ENCODE results near the gene ECE1.

Gene ECE1

DNA sequence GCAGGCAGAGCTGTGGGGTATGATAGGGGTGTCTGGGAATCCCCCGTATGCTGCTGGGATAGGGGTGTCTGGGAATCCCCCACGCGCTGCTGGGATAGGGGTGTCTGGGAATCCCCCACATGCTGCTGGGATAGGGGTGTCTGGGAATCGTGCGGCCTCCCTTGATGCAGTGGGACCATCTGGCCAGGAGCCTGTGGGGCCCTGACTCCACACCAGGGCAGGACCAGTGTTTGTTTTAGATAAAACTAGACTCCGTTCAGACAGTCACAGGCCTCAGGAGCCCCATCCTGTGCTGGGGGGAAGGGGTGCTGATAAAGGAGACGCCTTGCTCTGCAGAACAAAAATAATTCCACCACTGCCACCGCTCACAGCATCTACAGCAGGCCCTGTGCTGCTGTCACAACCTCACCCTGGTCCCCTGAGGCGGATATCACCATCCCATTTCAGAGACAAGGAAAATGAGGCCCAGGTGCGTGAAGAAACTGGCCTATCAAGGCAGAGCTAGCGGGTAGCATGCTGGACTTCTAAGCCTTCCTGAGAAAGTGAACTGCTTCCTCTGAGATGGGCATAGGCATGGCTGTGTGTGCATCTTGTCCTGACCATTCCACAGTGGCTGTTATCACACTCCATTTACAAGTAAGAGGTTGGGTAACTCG, 24.0 kb downstream of the ECE1 start:
- DNase-seq = no peak

DNA sequence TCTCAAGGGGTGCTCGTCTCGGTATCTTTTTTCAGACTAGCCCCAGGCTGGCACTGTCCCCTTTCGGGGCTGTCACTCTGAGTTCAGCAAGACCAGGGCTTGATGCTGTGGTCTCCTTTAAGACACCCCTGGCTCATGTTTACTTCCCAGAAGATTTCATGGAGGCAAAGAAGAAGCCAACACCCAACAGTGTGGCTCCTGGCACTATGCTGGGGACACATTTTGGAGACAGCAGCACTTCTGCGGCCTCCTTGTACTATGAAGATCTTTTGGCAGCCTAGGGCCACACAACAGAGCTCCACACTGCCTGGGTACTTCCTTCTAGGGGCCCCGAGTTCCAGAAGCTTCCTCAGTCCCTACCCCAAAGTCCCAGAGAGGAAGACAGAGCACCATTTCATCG, 24.6 kb downstream of the ECE1 start:
- DNase-seq = no peak

DNA sequence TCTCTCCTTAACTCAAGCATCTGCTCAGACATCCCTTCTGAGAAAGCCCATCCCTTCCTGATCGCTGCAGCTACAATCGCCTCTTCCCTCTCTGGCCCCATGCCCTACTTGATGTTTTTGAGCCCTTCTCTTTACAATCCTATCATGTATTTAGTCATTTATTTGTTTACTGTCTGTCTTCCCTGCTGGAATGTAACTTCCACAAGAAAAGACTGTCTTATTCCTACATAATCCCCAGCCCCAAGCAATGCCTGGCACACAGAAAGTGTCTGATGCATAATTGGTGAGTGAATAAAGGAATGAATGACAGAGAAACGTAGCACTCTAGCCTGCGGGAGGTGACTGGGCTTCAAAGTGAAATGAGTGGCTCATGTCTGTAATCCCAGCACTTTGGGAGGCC, 25.4 kb downstream of the ECE1 start:
- no peak for DNase-seq

DNA sequence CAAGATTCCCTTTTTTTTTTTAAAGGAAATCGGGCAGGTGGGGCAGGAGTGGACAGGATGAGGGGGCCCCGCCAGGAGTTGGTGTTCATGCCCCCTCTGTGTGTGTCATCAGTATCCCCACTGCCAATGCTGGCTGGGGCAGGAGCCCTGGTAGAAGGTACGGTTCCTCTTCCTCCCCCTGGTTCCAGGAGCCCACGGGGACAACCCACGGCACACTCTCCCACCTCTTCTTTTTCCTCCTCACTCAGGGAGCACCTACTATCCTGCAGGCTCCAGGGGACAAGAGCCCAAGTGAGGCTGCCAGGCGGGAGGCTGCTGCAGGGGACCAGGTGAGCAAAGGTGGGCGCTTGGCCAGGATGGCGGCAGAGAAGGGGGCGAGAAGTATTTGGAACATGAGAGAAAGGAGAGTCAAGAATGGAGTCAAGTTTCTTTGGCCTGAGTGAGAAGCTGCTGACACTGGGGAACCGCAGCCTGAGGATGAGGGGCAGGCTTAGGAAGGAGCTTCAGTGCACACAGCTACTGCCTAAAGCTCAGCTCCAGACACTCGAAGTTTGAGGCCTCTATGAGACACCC, 26.5 kb downstream of the ECE1 start:
- no peak for DNase-seq

DNA sequence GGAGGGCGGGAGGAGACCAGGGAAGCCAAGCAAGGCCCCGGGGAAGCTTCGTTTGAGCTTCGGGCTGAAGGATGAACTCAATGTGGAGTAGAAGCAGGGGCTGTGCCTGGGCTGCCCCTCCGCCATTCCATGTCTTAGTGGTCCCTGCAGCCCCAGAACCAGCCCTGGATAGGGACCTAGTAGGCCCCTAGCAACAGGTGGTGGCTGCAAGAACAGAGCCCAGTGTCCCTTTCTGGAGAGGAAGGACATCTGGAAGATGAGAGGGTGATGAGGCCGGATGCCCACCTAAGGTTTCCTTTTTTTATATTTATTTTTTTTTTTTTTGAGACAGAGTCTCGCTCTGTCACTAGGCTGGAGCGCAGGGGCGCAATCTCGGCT, 27.2 kb downstream of the ECE1 start:
- DNase-seq = no peak

DNA sequence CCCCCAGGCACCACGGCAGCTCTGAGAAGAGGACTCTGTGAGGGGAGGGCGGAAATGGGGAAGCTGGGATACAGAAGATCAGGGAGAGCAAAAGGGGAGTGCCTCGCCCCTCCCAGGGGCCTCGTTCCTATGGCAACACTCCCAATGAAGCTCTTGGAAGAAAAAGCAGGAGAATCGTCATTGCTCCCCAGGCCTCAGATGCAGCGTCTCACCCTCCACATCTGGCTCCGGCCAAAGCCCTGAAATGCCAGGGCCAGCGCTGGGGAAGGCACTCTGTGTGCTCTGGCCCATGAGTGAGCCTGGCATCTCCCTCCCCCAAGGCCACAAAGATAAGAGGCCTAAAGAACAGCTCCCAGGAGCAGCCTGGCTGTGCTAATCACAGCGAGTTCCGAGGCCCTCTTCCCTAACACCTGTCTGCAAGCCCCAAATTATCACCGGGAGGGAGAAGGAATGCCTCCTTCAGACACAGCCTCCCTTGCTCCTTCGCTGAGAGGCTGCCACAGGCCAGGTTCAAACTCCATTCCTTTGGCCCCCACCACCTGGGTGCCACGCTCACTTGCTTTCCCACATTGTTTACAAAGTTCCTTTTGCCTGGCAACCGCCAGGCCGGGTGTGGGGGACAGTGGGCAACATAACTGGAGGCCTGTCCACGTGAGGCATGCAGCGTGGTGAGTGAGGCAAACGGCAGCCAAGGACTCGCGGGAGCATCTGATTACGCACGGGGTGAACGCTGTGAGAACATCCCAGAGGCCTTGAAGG, 27.8 kb downstream of the ECE1 start:
- peak in 1 of 2 donors; percentile 28 for DNase-seq

DNA sequence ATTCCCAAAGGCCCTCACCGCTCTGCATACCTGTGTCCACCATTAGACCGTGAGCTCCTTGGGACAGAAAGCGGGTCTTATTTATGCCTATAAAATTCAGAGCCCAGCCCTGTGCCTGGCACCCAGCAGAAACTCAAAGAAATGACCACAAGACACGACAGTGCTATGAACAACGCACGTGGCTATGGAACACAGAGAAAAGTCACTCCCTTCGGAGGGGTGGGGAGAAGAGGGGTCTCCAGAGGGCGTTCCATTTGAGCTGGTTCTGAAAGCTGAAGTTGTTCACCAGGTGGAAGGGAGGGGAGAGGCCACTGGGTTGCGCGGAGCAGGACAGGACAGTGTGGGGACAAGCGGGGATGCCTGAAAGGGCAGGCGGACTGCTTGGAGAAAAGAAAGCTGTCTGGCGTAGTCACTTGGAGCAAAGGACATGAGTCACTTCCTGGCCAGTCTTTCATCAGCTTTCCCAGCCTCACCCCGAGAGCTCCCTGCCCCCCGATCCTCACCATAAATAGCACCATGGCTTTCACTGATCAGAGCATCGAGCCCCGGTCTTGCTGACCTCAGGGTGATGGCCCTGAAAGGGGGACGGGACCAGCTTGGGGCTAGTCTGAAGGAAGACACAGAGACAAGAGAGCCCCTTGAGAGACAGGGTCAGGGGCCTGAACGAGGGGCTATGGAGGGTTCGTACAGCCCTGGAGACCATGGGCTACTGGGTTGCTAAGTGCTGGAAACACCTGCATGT, 28.5 kb downstream of the ECE1 start:
- DNase-seq = peak; percentile 66 to 78

DNA sequence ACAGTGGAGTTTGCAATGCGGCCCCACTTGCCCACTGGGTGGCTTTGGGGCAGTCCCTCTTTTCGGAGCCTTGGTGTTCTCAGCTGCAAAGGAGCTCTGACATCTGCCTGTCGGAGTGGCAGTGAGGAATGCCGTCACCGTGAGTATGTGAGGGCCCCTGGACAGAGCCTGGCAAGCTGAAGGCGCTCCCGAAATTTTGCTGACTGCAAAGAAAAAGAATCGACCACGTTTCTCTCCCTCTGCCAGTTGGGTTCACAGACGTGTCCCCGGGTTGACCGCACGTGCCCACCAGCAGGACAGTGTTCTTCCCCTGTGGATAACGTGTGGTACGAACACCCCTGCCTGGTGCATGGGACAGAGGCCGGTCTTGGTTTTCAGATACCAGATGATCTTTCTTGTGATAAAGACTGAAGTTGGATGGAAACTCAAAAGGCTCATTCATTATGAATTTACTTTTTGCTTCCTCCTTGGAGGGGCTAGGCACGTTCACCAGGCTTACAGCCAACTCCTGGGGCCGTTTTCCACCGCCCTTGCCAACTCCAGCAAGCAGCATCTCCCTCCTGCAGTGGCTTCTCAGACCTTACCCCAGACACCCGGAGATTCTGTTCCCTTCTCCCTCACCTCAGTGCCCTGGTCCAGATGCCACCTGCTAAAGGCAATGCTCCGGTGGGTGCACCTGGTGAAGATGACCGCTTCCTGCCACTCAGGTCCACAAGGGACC, 29.7 kb downstream of the ECE1 start:
- no peak for DNase-seq

DNA sequence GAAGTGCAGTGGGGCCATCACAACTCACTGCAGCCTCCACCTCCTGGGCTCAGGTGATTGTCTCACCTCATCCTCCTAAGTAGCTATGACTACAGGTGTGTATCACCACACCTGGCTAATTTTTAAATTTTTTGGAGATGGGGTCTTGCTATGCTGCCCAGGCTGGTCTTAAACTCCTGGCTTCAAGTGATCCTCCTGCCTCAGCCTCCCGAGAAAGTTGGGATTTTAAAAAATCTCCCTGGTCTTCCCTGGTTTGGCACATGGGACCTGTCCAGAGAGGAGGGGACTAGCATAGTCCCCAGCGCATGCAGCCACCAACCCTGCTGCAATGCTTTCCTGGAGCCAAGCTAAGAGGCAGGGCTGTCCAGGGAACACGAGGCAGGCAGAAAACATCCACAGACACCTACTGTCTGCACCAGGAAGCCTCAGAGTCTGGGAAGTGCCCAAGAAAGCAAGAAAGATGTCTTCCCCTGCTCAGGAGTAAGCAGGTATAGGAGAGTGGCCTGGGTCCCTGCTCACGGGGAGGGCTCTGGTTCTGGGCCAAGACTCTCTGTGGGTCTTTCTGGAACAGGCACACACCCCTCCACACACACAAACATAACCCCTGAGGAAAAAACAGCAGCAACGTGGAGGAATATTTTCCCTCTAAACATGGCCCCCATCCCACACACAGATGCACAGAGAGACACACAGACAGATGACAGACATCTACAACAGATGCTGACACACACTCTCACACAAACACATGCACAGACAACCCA, 30.8 kb downstream of the ECE1 start:
- no peak for DNase-seq

DNA sequence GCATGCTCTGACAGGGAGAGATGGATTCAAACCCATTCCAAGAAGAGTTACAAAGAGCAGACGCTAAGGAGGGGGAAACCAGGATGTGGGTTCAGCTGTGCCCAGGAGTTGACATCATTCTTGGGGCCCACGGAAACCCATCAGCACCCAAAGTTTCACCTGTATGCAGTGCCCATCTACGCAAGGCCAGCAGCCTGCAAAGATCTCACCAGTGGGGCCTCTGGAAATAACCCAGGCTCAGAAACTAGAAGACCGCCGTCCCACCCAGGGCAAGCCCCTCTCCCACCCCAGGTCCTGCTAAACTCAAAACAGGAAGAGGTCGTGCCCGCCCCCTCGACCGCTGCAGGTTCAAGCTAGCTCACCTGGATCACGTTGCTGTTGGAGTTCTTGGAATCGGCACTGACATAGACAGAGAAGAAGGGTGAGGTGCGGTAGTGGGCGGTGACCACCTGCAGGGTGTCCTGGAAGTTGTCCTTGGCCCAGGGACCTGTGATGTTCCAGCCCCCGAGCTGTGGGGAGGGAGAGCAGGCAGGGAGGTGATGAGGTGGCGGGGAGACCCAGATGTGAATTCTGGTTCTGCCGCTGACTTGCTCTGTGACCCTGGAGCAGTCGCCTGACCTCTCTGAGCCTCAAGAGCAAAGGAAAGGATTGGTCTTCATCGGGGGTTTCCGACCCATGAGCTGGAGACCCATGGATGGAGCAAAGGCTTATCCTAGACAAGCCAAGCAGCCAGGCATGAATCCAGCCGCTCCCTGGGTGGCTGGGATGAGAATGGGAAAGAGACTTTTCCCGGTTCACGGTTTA, 31.7 kb downstream of the ECE1 start:
- no peak for DNase-seq

DNA sequence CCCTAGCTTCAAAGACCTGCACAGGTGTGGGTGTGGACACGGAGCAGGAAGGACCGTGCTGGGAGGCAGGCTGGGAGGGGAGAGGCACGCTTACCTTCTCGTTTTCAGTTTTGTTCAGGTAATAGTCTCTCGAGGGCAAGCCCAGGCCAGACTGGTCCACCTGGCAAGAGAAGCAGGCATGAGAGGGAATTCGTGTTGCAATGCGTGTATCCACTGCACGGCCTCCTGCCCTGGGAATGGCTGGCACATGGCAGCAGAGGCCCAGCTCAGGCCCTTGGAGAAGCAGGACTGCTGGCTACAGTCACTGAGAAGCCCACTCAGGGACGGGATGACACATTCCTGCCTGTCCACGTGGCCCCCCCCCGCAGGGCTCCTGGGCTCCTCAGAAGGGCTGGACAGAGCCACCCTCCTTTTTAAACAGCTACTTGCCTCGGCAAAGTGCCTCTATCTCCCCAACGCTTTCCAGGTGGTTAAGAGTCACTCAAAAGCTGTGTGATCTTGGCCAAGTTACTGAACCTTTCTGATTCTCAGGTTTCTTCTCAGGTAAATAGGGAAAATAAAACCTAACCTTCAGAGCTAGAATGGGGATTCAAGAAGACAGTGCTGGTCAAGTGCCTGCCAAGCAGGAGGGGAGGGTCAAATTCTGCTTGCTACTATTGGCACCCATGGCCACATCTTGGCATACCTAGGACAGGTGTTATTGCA, 32.7 kb downstream of the ECE1 start:
- DNase-seq = no peak

DNA sequence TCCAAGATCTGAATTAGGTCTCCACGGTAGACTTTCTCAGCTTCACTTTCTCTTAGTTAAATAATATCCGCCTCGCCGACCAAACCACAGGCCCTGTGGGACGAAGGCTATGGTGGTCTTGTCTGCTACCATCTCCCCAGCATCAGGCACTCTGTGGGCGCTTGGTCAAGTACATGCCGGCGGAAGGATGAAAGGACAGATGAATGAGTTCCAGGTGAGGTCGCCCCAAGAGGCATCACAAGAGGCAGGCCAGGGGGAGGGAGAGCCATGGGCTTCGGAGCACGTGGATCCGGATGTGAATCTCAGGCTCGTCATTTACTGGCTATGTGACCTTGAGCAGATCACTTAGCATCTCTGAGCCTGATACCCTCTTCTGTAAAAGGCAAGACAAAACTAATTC, 33.5 kb downstream of the ECE1 start:
- DNase-seq = no peak

DNA sequence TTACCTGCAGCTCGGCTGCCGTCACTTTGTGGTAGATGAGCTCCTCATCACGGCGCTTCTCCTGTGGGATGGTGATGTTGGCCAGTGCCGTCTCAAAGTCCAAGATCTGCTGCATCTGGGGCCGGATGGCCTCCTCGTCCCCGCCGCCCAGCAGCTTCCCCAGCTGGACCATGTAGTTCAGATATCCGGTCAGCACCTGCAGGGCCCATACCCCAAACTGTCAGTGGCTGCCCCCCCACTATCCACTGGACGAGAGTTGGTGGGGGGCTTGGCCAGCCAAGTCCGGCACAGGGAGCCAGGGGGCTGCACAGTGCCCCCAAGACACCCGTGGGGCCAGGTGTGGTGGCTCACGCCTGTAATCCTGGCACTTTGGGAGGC, 34.3 kb downstream of the ECE1 start:
- no peak for DNase-seq

DNA sequence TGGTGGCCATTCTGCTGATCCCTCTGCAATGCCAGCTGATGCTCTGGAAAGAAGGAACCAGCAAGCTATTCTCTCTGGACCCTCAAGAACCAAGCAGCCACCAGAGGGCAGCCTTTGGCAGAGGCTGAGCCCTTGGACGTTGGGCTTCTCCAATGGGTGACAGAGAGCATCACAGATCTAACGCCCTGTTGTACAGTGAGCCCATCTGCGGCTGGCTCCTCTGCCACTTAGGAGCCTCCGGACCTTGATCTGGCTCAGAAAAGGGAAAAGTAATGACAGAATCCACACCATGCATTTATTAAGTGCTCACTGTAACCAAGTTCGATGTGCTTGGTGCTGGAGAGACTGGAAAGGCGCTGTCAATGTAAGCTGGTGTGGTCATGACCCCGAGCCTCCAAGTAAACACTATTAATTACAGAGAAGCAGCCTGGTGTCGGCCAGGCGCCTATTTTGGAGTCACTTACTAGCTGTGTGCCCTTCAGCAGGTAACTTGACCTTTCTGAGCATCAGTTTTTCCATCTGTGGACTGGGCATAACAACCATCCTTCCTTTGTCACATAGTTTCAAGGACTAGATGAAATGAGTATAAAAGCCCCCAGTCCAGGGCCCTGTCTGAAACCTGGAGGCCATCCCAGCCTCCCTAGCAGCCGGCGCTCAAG, 34.9 kb downstream of the ECE1 start:
- peak; percentile 92 for DNase-seq

DNA sequence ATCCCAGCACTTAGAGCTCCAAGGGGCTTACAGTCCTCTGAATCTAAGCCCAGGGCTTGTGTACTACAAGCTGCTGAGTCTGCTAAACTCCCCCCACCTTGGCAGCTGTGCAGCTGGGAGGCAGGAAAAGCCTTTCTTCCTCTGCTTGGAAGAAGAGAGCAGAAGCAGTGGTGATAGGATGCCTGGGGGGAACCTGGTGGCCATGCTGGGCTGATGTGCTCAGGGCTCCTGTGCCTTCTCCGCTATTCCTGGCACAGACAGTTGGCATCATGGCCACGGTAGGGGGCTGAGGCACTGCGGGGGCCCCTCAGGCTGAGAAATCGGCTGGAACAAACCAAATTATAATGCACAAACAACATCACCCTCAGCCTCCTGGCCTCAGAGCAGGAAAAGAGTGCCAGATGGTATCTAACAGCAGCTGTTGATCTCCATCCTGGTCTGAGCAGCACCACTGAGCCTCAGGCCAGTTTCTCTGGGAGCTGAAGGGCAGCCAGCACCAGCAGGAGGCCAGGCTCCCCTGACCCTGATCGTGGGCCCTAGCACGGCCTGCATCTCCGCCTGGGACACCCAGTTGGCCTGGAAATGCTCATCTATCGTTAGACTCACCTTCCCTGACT, 35.8 kb downstream of the ECE1 start:
- no peak for DNase-seq

DNA sequence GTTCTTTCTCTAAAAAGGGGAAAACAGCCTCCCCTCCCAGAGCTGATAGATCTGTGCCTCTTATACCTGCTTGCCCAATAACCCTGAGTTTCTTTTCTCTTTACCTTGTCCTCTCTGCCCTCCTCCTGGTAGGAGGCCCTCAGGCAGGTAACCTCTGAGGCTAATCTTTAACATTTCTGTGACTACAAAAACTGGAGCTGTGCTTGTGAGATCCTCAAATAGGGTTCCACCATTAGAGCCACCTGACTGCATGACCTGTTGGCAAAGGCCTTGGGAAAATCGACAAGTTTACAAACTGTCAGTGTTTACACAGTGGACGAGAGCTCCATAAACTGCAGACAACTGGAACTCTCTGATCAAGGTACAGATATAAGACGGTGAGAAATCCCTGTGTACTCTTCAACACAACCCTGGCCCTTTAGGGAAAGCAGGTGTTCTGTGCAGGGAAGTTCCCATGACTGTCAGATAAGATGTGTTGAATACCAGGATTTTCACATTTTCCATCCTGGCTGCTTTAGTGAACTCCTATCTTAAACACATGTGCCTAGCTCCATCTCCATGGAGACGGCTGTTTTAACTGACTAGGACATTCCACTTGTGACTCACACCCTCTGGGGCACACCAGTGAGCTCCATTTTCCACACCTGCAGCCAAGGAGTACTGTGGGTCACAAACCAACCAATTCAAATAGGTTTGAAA, 38.3 kb downstream of the ECE1 start:
- no peak for DNase-seq

DNA sequence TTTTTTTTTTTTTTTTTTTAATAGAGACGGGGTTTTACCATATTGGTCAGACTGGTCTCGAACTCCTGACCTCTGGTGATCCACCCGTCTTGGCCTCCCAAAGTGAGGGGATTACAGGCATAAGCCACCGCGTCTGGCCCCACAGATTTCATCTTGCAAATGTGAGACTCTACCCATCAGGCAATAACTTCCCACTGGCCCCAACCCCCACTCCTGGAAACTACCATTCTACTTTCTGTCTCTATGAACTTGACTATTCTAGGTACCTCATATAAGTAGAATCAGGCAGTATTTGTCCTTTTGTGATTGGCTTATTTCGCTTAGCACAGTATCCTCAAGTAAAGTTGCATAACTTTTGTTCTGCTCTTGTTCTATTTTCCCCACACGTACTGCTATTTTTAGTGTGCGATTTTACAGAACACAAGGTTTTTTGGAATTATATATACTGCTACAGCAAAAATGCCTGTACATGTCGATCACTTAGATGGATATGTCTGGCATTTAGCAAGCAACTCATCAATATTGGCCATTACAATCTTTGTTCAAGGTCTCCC, 40.2 kb downstream of the ECE1 start:
- DNase-seq = no peak

DNA sequence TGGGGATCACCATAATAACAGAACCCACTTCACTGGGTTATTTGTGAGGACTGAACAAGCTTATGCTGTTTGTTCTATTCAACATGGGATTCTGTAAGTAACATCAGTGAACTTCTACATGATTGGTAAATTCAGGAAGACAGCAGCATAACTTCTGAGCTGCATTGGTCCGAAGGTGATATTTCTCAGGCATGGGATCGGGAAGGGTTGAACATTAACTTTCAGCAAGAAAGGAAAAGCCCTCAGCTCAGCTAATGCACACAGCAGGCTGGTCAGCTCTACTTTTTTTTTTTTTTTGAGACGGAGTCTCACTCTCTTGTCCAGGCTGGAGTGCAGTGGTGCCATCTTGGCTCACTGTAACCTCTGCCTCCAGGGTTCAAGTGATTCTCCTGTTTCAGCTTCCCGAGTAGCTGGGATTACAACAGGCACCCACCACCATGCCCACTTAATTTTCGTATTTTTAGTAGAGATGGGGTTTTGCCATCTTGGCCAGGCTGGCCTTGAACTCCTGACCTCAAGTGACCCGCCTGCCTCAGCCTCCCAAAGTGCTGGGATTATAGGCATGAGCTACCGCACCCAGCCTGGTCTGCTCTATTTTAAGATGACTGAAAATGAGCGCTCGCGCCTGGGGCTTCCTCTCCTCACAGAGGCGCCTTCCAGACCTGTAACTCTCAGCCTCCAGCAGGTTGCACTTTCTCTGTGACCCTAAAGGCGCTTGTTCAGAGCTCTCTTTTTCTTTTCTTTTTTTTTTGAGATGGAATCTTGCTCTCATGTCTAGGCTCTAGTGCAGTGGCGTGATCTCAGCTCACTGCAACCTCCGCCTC, 42.2 kb downstream of the ECE1 start:
- no peak for DNase-seq

Data from inflammatory macrophage (primary cell).